ENCODE results near the gene PAM. TPM values are rescaled to one million over a fixed set of nuclear protein-coding genes. Genes with fewer than 3 reads are reported as not detected.

Gene PAM
- total RNA-seq = 313 and 628 TPM in 2 replicates

GRCh38 chr5:102754767-102755431, at the start of gene PAM:
Gene PAM (plus strand): TSS chr5:102755305. CDS start chr5:102866196, 110,891 bp downstream.

Data from uterine smooth muscle cell (primary cell).